Measurements from ENCODE around the gene LIN7C.
A peak's percentile ranks its signal among the peaks of the same experiment; 100 is the strongest.
"Not testable (repeated sequence)": the region's sequence is repeated elsewhere in the genome, so short reads cannot be mapped to it uniquely, and the experiment has no call there.

Gene LIN7C

DNA sequence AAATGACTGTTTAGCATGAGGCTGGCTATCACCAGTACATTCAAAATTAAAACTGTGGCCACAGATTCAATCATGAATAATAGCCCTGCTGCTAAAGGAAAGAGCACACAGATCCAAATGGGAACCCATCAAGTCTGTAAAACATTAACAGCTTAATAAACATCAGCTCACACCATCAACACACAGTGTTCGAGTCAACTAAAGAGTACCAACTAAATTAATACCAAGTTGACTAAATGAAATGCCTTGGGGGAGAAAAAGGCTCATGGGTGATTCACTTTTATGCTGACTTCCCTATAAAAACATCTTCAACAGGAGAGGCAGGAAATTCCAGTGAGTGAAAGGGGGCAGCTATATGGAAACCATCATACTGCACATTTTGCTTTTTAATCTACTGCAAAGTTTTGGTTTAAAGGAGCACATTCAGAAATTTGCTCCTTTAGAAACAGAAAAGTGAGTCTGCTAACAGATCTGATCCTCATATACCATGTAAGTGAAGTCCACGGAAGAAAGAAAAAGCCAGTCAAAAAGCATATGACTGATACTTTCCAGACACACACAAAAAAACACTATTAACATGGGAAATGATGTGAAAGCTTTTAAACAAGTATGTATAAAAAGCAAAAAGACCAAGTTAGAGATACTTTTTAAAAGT, 50.3 kb downstream of the LIN7C start:
- H3K27ac ChIP-seq, result peak overlapping the region in 2 of 21 experiments; percentile 24 to 46
- no peak overlapping the region for H3K4me3 ChIP-seq

DNA sequence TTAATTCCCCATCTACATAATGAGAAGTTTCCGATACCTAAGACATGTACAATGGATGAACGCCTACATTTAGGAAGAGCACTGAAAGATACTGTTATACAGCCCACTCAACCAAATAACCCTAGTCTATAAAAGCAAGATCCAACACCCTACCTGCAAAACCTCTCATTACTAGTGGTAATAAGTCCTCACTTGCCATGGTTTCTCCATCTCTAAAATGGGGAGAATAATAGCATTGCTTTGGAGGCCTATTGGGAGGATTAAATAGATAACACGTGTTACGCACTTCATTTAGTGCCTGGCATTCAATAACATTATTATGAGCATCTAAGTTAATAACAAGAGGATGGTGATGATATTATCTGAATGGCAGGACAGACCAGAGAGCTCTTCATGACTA, 50.9 kb downstream of the LIN7C start:
- H3K27ac ChIP-seq, result peak overlapping the region in 1 of 21 experiments; percentile 46
- no peak overlapping the region for H3K4me3 ChIP-seq

GRCh38 chr11:27453701-27454100, 52.9 kb downstream of the LIN7C start:
- H3K4me3 ChIP-seq, result no peak overlapping the region
- no peak overlapping the region for H3K27ac ChIP-seq

DNA sequence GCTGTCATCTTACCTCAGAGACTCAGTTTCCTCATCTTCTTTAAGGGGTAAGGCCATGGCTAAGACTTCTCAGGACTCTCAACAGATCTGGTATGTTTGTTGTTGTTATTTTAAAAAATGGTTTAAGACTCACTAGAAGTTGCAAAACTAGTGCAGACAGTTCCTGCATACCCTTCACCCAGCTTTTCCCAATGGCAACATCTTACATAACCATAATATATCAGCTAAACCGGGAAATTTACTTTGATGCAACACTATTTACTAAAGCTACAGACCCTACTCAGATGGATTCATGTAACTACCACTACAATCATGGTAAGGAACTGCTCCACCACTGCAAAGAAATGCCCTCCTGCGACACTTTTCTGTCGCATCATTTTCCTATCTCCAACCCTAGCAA, 54.4 kb downstream of the LIN7C start:
- Histone ChIP-seq H3K4me3 (no peak overlapping the region), H3K27ac (peak overlapping the region in 4 of 21 experiments; percentile 8 to 43 (median 18))

GRCh38 chr11:27451244-27451965, 55.2 kb downstream of the LIN7C start:
- Histone ChIP-seq H3K4me3 (no peak overlapping the region), H3K27ac (peak overlapping the region in 4 of 21 experiments; percentile 8 to 43 (median 20))

DNA sequence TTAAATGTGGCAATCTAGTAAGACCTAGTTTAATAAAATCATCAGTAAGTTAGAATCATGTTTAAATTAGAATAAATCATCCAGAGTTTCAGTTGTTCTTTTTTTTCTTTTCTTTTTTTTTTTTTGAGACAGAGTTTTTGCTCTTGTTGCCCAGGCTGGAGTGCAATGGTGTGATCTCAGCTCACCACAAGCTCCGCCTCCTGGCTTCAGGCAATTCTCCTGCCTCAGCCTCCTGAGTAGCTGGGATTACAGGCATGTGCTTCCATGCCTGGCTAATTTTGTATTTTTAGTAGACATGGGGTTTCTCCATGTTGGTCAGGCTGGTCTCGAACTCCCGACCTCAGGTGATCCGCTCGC, 58.4 kb downstream of the LIN7C start:
- H3K27ac ChIP-seq, H3K4me3 ChIP-seq: not testable (repeated sequence)

DNA sequence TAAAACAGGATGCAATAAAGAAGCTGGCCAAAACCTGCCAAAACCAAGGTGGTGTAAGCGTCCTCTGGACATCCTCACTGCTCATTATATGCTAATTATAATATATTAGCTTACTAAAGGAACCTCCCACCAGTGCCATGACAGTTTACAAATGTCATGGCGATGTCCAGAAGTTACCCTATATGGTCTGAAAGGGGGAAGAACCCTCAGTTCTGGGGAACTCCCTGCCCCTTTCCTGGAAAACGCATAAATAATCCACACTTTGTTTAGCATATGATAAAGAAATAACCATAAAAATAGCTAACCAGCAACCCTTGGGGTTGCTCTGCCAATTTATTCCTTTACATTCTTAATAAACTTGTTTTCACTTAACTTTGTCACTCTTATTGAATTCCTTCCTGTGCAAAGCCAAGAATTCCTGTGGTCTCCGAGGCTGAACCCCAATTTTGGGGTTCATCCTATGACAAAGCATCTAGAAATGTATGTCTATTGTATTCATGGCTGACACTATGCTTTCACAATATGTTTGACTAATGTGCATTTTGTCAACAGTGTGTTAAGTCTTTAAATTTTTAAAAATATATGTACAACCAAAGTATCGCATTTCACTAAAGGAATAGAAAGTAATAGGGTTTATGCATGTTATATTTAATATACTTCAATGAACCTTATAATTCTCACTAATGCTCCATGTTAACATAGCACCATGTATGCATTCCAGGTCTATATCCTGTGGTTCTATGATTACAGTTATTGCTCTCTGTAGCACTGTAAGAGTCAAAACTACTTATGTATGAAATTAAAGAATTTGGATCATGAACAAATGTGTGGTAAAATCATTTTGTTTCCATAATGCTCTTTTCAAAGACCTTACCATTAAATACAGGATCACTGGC, 59.0 kb downstream of the LIN7C start:
- Histone ChIP-seq H3K27ac (no peak overlapping the region), H3K4me3 (no peak overlapping the region)

DNA sequence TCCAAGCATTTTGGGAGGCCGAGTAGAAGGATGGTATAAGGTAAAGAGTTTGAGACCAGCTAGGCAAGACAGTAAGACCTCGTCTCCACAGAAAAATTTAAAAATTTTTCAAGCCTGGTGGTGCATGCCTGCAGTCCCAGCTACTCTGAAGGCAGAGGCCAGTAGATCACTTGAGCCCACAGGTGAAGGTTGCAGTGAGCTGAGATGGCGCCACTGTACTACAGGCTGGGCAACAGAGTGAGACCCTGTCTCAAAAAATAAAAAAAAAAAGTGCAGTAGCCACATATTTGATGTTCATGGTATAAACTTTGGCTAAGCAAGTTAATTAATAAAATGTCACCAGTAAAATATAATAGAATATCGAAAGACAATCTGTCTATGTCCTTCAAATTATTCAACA, 60.9 kb downstream of the LIN7C start:
- H3K4me3 ChIP-seq, result no peak overlapping the region
- no peak overlapping the region for H3K27ac ChIP-seq

DNA sequence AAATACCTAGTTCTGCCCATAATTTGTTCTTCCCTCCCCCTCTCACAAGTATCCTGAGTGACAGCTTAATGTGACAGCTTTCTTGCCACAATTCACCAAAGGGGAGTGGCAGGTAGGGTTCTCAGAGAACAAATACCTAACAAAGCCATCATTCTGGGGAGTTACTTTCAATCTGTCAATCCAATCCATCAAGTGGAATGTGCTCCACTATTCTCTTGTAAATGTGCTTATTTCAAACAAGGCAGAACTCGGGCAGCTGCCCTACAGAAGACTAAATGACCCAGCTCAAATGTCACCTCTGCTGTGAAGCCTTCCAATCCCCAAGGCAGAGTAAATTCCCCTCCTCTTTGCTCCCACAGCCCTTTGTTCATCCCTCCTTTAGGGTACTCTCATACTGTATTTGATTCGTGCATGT, 61.8 kb downstream of the LIN7C start:
- H3K27ac ChIP-seq, result peak overlapping the region in 1 of 21 experiments; percentile 17

More for the DNA sequence above, 61.8 kb downstream of the LIN7C start:
- no peak overlapping the region for H3K4me3 ChIP-seq
